ACHN (cell line): ENCODE data around the gene FGD5.
A peak's percentile ranks its signal among the peaks of the same experiment; 100 is the strongest.

Experiments
- DNase-seq: peaks from one replicate; pipeline ENCODE4 v3.0.0-alpha.2; 2015
- in situ Hi-C: cut with HindIII; loops from 2 replicates; pipeline ENCODE4 v1.10.0; 2017; ENCODE audit warnings: low sequenced_read_pairs, low pct_ligation_motif_present, low pct_unique_long_range_greater_than_20kb

FGD5 gene

GRCh38 chr3:14909250-14909649, 90.5 kb downstream of the FGD5 start:
- in situ Hi-C loops: no loop called here
- no peak for DNase-seq

- in situ Hi-C loops: no loop called here
- no peak for DNase-seq
These were observed 92.9 kb downstream of the FGD5 start for GRCh38 chr3:14911651-14912050.

DNA sequence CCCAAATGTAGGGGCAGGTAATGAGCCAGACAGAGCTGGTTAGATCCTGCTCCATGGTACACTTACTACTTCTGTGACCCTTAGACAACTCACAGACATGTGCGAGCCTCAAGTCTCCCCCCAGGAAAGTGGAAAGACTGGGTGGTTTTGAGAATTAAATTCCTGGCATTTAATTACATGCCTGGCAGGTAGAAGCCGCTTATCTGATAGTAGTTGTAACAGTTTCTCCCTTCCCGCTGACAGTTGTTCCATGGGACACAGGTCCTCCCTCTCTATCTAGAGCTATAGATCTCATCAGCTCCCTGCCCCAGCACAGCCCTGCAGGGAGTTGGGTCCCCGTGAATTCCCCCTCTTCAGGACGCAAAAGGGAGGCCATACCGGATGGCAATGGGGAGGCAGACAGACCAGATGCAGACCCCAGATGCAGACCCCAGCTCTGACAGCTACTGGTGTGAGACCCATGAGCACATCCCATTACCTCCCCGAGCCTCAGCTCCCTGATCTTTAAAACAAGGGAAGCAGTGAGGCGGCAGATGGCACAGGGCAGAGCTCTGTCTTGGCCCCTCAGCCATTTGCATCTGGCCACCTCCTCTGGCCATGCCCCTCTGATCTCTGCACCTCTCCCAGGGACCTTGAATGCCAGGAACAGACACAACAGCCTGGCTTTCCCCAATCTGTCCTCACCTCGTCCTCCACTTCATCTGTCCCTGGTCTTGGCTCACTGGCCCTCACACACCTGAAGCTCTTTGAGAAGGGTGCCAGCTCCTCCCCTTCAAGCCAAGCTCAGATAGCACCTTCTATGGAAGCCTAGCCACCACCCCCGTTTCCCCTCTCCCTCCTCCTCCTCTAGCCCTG, 94.5 kb downstream of the FGD5 start:
- DNase-seq: no peak
- in situ Hi-C loops: no loop called here

GRCh38 chr3:14913926-14914778, 95.4 kb downstream of the FGD5 start:
- in situ Hi-C loops: no loop called here
- DNase-seq: no peak

GRCh38 chr3:14914779-14915117, 96.0 kb downstream of the FGD5 start:
- DNase-seq: no peak
- in situ Hi-C loops: no loop called here

DNA sequence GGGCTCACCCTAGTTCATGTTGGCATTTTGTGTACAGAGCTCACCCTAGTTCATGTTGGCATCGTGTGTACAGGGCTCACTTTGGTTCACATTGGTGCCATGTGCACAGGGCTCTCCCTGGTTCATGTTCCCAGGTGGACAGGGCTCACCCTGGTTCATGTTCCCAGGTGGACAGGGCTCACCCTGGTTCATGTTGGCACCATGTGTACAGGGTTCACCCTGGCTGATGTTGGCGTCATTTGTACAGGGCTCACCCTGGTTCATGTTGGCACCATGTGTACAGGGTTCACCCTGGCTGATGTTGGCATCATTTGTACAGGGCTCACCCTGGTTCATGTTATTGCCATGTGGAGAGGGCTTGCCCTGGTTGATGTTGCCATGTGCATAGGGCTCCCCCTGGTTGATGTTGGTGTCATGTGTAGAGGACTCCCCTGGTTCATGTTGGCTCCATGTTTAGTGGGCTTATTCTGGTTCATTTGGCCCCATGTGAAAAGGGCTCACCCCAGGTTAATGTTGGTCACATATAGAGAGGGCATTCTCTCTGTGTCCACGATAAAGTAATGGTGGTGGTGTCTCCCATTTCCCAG, 97.0 kb downstream of the FGD5 start:
- DNase-seq: no peak
- in situ Hi-C loops: no loop called here

DNA sequence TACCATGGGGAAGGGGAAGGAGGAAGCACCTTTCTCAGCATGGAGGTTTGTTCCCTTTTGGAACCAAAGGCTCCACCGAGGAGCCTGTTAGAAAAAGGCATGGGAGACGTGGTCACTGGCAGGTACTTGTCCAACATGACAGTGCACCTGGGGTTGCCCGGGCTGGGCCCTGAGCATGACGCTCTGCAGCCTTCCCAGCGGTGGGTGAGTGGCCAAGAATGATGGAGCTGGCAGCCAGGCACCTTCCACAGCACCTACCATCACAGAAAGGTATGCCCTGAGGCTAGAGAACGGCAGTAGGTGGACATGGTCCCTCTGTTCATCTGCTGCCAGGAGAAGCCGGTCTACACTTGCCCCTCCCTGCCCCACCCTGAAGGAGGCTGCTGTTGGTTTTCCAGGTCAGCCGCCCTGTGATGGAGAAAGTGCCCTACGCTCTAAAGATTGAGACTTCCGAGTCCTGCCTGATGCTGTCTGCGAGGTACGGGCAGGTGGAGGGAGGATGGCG, 99.6 kb downstream of the FGD5 start:
- DNase-seq: no peak
- in situ Hi-C loops: no loop called here

GRCh38 chr3:14920536-14920935, 101.8 kb downstream of the FGD5 start:
- DNase-seq: no peak
- in situ Hi-C loops: no loop called here

GRCh38 chr3:14921034-14921616, 102.4 kb downstream of the FGD5 start:
- in situ Hi-C loops: no loop called here
- DNase-seq: peak; percentile 72

GRCh38 chr3:14921811-14922705, 103.3 kb downstream of the FGD5 start:
- no peak for DNase-seq
- in situ Hi-C loops: no loop called here

- in situ Hi-C loops: no loop called here
- no peak for DNase-seq
These were observed 104.1 kb downstream of the FGD5 start for GRCh38 chr3:14922863-14923262.

DNA sequence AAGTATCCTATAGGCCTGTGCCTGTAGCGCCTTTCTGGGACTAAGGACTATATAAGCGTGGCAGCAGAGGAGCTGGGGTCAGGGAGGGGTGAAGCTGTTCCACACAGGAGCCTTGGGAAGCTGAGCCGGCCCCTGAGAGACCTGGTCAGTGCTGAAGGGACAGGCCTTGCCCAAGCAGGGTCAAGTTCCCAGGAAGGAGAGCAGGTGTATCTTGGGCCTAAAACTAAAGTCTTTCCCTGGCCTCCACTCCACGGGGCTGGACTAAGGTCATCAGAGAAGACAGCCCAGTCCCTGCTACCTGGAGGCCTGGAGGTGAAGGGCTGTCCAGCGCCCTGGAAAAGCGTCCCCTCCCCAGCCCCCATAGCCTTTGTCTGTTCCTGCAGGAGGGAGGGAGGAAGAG, 104.7 kb downstream of the FGD5 start:
- in situ Hi-C loops: no loop called here
- no peak for DNase-seq

- in situ Hi-C loops: no loop called here
- DNase-seq: peak; percentile 60
These were observed 107.2 kb downstream of the FGD5 start for GRCh38 chr3:14925729-14926591.

GRCh38 chr3:14926592-14926991, 107.8 kb downstream of the FGD5 start:
- DNase-seq: no peak
- in situ Hi-C loops: no loop called here

DNA sequence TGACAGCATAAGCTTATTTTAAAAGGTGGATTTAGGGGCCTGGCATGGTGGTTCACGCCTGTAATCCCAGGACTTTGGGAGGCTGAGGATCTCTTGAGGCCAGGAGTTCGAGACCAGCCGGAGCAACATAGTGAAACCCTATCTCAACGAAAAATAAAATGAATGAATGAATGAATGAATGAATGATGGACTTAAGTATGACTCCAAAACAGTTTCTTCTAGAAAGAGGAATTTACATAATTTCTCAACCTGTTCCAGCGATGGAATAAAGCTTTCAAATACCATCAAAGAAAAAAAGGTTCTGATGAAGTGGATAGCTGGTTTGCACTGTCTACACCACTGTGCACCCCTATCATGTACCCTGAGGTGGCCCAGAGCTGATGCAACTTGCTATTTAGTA, 108.5 kb downstream of the FGD5 start:
- DNase-seq: no peak

DNA sequence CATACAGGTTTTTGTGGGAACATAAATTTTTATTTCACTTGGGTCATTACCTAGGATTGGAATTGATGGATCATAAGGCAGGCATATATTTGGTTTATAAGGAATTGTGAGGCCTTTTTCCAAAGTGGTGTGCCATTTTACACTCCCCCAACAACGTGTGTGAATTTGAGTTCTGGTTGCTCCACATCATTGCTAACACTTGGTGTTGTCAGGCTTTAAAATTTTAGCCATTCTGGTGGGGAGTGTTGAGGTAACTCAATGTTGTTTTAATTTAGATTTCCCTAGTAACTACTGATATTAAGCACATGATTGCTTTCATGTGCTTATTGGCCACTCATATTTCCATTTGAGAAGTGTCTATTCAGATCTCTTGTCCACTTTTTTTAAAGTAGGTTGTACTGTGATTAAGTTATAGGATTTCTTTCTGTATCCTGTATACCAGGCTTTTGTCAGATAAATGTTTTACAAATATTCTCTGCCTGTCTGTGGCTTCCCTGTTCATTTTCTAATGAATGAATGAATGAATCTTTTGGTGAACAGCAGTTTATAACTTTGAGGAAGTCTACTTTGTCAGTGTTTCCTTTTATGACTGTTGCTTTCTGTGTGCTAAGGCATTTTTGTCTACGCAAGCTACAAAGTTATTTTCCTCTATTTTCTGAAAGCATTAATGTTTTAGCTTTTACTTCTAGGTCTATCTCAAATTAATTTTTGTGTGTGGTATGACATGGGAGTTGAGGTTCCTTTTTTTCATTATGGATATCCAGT, 110.7 kb downstream of the FGD5 start:
- DNase-seq: no peak
- in situ Hi-C loops: no loop called here

More for the DNA sequence above, 108.5 kb downstream of the FGD5 start:
- in situ Hi-C loops: no loop called here
